HepG2 (cell line): Measurements from ENCODE around the gene VPS11. TPM values are rescaled to one million over a fixed set of nuclear protein-coding genes. Genes with fewer than 3 reads are reported as not detected.
A peak's percentile ranks its signal among the peaks of the same experiment; 100 is the strongest.

ENCODE experiments used
- ELF4 ChIP-seq: sonication (generic); formaldehyde crosslinking; IDR thresholded peaks from 2 replicates; pipeline ENCODE4 v1.5.0; 2020; ENCODE audit warnings: missing genetic modification reagents, mild to moderate bottlenecking, moderate library complexity, borderline replicate concordance
- FOSL2 ChIP-seq: sonication (generic); formaldehyde crosslinking; IDR thresholded peaks from 2 replicates; pipeline ENCODE4 v1.4.0; 2020; ENCODE audit warnings: missing genetic modification reagents
- FOXK2 ChIP-seq: fragments of 450-650 bp; IDR thresholded peaks from 2 replicates; pipeline ENCODE4 v1.6.1; 2016
- GFI1 ChIP-seq: sonication (generic); formaldehyde crosslinking; IDR thresholded peaks from 2 replicates; pipeline ENCODE4 v1.5.0; 2020; ENCODE audit warnings: missing genetic modification reagents, mild to moderate bottlenecking, borderline replicate concordance
- ISL2 ChIP-seq: sonication (generic); formaldehyde crosslinking; IDR thresholded peaks from 2 replicates; pipeline ENCODE4 v1.5.0; 2020; ENCODE audit warnings: missing genetic modification reagents
- KDM2A ChIP-seq: sonication (generic); formaldehyde crosslinking; IDR thresholded peaks from 2 replicates; pipeline ENCODE4 v1.4.0; 2020; ENCODE audit warnings: low read depth, missing genetic modification reagents, borderline replicate concordance
- SALL2 ChIP-seq: sonication (generic); formaldehyde crosslinking; IDR thresholded peaks from 2 replicates; pipeline ENCODE4 v1.8.1; 2023; ENCODE audit warnings: mild to moderate bottlenecking, missing genetic modification reagents, inconsistent platforms
- TBL1XR1 ChIP-seq: fragments of 150-350 bp; IDR thresholded peaks from 2 replicates; pipeline ENCODE4 v1.6.1; 2014; ENCODE audit warnings: borderline replicate concordance, low read length; ENCODE audit not compliant: partially characterized antibody
- ZC3H13 ChIP-seq: sonication (generic); formaldehyde crosslinking; IDR thresholded peaks from 2 replicates; pipeline ENCODE4 v1.8.1; 2023; ENCODE audit warnings: mild to moderate bottlenecking, missing genetic modification reagents, moderate library complexity
- ZFY ChIP-seq: sonication (generic); formaldehyde crosslinking; IDR thresholded peaks from 2 replicates; pipeline ENCODE4 v1.4.0; 2020; ENCODE audit warnings: missing genetic modification reagents
- ZMAT3 ChIP-seq: sonication (generic); formaldehyde crosslinking; conservative IDR thresholded peaks from 2 replicates; pipeline ENCODE4 v1.7.0; 2021; ENCODE audit warnings: missing genetic modification reagents
- ZNF724P ChIP-seq: sonication (generic); formaldehyde crosslinking; IDR thresholded peaks from 2 replicates; pipeline ENCODE4 v1.8.0; 2022; ENCODE audit warnings: missing genetic modification reagents, borderline replicate concordance
- polyA plus RNA-seq, 8 experiments: library from polyadenylated mRNA; depleted of rRNA in 3 of 8; stranded (reverse) in 7 of 8; unstranded in 1 of 8; fragments of >200 nt; fragmentation: Illumina TruSeq in 4 of 8; extraction: Trizol in 4 of 8; gene quantifications; 2 replicates each; pipeline versions ENCODE4 v1.2.1 to v1.2.3, GENCODE V29; 2011 to 2016; ENCODE audit warnings: low read depth in 4 of 8, missing spikeins in 1 of 8, mixed read lengths in 1 of 8; ENCODE audit not compliant: insufficient read depth in 1 of 8
- total RNA-seq, 5 experiments: library from RNA; depleted of rRNA; stranded (reverse); fragments of >200 nt; fragmentation: Illumina TruSeq; extraction: Trizol; gene quantifications; 2 replicates each; pipeline ENCODE4 v1.2.3, GENCODE V29; 2016; ENCODE audit warnings: low read depth in 1 of 5
- TF ChIP-seq, protein P1 (sequence below): sonication (generic); formaldehyde crosslinking; IDR thresholded peaks from one replicate; pipeline ENCODE4 v1.5.1; 2020; ENCODE audit warnings: mild to moderate bottlenecking, missing genetic modification reagents; ENCODE audit errors: not compliant biosample characterization
- TF ChIP-seq, protein P2 (sequence below): sonication (generic); formaldehyde crosslinking; IDR thresholded peaks from 2 replicates; pipeline ENCODE4 v1.8.0; 2022; ENCODE audit warnings: mild to moderate bottlenecking, missing genetic modification reagents
- TF ChIP-seq, protein P3 (sequence below): sonication (generic); formaldehyde crosslinking; conservative IDR thresholded peaks from 2 replicates; pipeline ENCODE4 v1.4.0; 2020; ENCODE audit warnings: missing genetic modification reagents

The VPS11 gene
- total and polyA plus RNA-seq, 2 of the 13 experiments (the other 11 are each of a cell fraction or from before 2014, with no cell fraction given), result 13.7 to 21.6 TPM

DNA sequence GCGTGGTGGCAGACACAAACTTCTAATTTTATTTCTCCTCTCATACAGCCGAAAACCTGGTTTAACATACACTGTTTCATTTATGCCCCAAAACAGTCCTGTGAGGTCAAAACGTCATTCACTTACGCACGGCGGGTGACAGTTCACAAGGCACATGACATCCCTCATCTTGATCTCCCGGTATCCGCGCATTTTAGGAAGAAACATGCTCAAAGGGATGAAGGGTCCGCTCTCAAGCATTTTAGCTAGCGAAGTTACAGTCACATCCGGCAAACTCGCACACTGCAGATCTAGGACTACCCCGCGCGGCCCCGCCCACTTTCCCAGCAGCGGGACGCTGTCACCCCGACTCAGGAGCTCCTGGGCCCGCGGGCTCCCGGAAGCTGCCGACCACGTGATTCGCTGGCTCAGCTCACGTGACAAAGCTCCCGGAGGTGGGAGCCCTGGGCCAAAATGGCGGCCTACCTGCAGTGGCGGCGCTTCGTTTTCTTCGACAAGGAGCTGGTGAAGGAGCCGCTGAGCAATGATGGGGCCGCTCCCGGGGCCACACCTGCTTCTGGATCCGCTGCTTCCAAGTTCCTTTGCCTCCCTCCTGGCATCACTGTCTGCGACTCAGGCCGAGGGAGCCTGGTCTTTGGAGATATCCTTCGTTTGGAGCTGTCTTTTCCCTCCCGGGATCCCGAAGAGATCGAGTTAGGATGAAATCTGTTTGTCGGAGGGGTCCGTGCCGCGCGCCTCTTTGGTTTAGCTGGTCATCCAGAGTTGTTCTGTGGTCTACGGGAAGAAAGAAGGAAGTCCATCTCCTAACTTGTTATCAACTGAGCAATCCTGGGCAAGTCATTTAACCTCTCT lies at the start of gene VPS11 (continued):
- TF ChIP-seq, protein P1, sequence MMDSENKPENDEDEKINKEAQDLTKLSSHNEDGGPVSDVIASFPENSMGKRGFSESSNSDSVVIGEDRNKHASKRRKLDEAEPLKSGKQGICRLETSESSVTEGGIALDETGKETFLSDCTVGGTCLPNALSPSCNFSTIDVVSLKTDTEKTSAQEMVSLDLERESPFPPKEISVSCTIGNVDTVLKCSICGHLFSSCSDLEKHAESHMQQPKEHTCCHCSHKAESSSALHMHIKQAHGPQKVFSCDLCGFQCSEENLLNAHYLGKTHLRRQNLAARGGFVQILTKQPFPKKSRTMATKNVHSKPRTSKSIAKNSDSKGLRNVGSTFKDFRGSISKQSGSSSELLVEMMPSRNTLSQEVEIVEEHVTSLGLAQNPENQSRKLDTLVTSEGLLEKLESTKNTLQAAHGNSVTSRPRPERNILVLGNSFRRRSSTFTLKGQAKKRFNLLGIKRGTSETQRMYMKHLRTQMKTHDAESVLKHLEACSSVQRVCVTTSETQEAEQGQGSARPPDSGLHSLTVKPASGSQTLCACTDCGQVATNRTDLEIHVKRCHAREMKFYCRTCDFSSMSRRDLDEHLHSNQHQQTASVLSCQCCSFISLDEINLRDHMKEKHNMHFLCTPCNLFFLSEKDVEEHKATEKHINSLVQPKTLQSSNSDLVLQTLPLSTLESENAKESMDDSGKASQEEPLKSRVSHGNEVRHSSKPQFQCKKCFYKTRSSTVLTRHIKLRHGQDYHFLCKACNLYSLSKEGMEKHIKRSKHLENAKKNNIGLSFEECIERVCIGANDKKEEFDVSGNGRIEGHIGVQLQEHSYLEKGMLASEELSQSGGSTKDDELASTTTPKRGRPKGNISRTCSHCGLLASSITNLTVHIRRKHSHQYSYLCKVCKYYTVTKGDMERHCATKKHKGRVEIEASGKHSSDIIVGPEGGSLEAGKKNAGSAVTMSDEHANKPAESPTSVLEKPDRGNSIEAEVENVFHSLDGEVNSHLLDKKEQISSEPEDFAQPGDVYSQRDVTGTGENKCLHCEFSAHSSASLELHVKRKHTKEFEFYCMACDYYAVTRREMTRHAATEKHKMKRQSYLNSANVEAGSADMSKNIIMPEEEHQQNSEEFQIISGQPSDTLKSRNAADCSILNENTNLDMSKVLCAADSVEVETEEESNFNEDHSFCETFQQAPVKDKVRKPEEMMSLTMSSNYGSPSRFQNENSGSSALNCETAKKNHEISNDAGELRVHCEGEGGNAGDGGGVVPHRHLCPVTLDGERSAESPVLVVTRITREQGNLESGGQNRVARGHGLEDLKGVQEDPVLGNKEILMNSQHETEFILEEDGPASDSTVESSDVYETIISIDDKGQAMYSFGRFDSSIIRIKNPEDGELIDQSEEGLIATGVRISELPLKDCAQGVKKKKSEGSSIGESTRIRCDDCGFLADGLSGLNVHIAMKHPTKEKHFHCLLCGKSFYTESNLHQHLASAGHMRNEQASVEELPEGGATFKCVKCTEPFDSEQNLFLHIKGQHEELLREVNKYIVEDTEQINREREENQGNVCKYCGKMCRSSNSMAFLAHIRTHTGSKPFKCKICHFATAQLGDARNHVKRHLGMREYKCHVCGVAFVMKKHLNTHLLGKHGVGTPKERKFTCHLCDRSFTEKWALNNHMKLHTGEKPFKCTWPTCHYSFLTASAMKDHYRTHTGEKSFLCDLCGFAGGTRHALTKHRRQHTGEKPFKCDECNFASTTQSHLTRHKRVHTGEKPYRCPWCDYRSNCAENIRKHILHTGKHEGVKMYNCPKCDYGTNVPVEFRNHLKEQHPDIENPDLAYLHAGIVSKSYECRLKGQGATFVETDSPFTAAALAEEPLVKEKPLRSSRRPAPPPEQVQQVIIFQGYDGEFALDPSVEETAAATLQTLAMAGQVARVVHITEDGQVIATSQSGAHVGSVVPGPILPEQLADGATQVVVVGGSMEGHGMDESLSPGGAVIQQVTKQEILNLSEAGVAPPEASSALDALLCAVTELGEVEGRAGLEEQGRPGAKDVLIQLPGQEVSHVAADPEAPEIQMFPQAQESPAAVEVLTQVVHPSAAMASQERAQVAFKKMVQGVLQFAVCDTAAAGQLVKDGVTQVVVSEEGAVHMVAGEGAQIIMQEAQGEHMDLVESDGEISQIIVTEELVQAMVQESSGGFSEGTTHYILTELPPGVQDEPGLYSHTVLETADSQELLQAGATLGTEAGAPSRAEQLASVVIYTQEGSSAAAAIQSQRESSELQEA (CRISPR knock-in tag), result no peak
- peak; percentile 58 for TF ChIP-seq FOSL2
- no peak for TF ChIP-seq ELF4 (CRISPR knock-in tag)
- no peak for TF ChIP-seq ZC3H13 (CRISPR knock-in tag)
- TF ChIP-seq, protein P2, sequence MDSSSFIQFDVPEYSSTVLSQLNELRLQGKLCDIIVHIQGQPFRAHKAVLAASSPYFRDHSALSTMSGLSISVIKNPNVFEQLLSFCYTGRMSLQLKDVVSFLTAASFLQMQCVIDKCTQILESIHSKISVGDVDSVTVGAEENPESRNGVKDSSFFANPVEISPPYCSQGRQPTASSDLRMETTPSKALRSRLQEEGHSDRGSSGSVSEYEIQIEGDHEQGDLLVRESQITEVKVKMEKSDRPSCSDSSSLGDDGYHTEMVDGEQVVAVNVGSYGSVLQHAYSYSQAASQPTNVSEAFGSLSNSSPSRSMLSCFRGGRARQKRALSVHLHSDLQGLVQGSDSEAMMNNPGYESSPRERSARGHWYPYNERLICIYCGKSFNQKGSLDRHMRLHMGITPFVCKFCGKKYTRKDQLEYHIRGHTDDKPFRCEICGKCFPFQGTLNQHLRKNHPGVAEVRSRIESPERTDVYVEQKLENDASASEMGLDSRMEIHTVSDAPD (CRISPR knock-in tag), result no peak
- TF ChIP-seq KDM2A, result peak; percentile 96
- no peak for TF ChIP-seq ZNF724P
- no peak for TF ChIP-seq ZMAT3
- peak; percentile 47 for TF ChIP-seq TBL1XR1
- TF ChIP-seq GFI1 (CRISPR knock-in tag), result no peak
- TF ChIP-seq ZFY, result peak; percentile 62; the same call in 1 of the 2 replicates
- TF ChIP-seq, protein P3, sequence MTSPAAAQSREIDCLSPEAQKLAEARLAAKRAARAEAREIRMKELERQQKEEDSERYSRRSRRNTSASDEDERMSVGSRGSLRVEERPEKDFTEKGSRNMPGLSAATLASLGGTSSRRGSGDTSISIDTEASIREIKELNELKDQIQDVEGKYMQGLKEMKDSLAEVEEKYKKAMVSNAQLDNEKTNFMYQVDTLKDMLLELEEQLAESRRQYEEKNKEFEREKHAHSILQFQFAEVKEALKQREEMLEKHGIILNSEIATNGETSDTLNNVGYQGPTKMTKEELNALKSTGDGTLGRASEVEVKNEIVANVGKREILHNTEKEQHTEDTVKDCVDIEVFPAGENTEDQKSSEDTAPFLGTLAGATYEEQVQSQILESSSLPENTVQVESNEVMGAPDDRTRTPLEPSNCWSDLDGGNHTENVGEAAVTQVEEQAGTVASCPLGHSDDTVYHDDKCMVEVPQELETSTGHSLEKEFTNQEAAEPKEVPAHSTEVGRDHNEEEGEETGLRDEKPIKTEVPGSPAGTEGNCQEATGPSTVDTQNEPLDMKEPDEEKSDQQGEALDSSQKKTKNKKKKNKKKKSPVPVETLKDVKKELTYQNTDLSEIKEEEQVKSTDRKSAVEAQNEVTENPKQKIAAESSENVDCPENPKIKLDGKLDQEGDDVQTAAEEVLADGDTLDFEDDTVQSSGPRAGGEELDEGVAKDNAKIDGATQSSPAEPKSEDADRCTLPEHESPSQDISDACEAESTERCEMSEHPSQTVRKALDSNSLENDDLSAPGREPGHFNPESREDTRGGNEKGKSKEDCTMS (CRISPR knock-in tag), result no peak
- no peak for TF ChIP-seq FOXK2
- peak; percentile 33; the same call in 1 of the 2 replicates for TF ChIP-seq ISL2 (CRISPR knock-in tag)
- TF ChIP-seq SALL2 (CRISPR knock-in tag), result 0 out of 2 replicates have a peak, but pooled peaks have one; percentile 27
